ENCODE data around the gene IL12B. TPM values are rescaled to one million over a fixed set of nuclear protein-coding genes. Genes with fewer than 3 reads are reported as not detected.

IL12B gene
- total RNA-seq, 3 donors from 2014 or later (not counting 1 experiment from before 2014, with no cell fraction given) = not detected

- H3K27ac ChIP-seq (ENCODE audit: low read length) = no peak overlapping the region
- intact Hi-C loops (cut with micrococcal nuclease) = loop anchor here (10.0 kb wide), 1 partner anchor 438 kb away; no protein-coding TSS in a partner anchor
- H3K4me1 ChIP-seq (ENCODE audit: control insufficient read depth, insufficient read depth, low read length) = peaks cover 37% of the 10 kb centered on the region
- H3K4me3 Mint-ChIP-seq = peak overlapping the region; percentile 70
- H3K36me3 Mint-ChIP-seq = no peaks in the 10 kb centered on the region
- H3K4me1 Mint-ChIP-seq = peaks cover 48 to 54% of the 10 kb centered on the region in 2 donors
- no peaks in the 10 kb centered on the region for H3K27me3 Mint-ChIP-seq (ENCODE audit: low read depth in 2 of 2)
- H3K27ac Mint-ChIP-seq = peak overlapping the region; percentile 34 to 69
- H3K27me3 ChIP-seq (ENCODE audit: control insufficient read depth, insufficient read depth, low read length) = no peaks in the 10 kb centered on the region
- ATAC-seq (no peak), DNase-seq (no peak)
- no peaks in the 10 kb centered on the region for H3K36me3 ChIP-seq (ENCODE audit: control insufficient read depth, insufficient read depth, low read length)
- no peak overlapping the region for H3K4me3 ChIP-seq (ENCODE audit: low read length)
- H3K9me3 ChIP-seq (ENCODE audit: control insufficient read depth, insufficient read depth, low read length) = no peaks in the 10 kb centered on the region
- H3K9me3 Mint-ChIP-seq = no peaks in the 10 kb centered on the region
- no peak for TF ChIP-seq CTCF (IDR thresholded peaks at IDR 0.05)
- WGBS (ENCODE audit: insufficient coverage) = 97% methylated on average over 4 of the region's 5 CpGs
These were observed 6.3 kb upstream of the IL12B start for GRCh38 chr5:159336586-159336985.

GRCh38 chr5:159333545-159333925 is 3.2 kb upstream of the IL12B start:
- TF ChIP-seq CTCF (IDR thresholded peaks at IDR 0.05) = no peak
- 91% methylated on average over 1 of the region's 1 CpG for WGBS (ENCODE audit: insufficient coverage)

GRCh38 chr5:159332800-159333544 is 2.7 kb upstream of the IL12B start:
- DNase-seq (no peak), ATAC-seq (no peak)
- H3K27ac ChIP-seq (ENCODE audit: low read length) = peak overlapping the region; percentile 49
- Mint-ChIP-seq H3K4me3 (no peak overlapping the region), H3K9me3 (no peaks in the 10 kb centered on the region), H3K27ac (no peak overlapping the region), H3K4me1 (peaks cover 16 to 39% of the 10 kb centered on the region in 2 donors), H3K27me3 (ENCODE audit: low read depth in 2 of 2) (peaks cover 0 to 4% of the 10 kb centered on the region in 2 donors), H3K36me3 (no peaks in the 10 kb centered on the region)
- peaks cover 27% of the 10 kb centered on the region for H3K4me1 ChIP-seq (ENCODE audit: control insufficient read depth, insufficient read depth, low read length)
- no peaks in the 10 kb centered on the region for H3K36me3 ChIP-seq (ENCODE audit: control insufficient read depth, insufficient read depth, low read length)
- H3K4me3 ChIP-seq (ENCODE audit: low read length) = no peak overlapping the region
- no peak for TF ChIP-seq CTCF (IDR thresholded peaks at IDR 0.05)
- H3K9me3 ChIP-seq (ENCODE audit: control insufficient read depth, insufficient read depth, low read length) = no peaks in the 10 kb centered on the region
- intact Hi-C loops (cut with micrococcal nuclease) = loop anchor here (5.0 to 10.0 kb wide), 2 partner anchors 442 to 634 kb away; no protein-coding TSS in a partner anchor
- no peaks in the 10 kb centered on the region for H3K27me3 ChIP-seq (ENCODE audit: control insufficient read depth, insufficient read depth, low read length)
- WGBS (ENCODE audit: insufficient coverage) = 57% methylated on average over 4 of the region's 6 CpGs

More at GRCh38 chr5:159333545-159333925, 3.2 kb upstream of the IL12B start:
- H3K27ac Mint-ChIP-seq = no peak overlapping the region
- ATAC-seq = no peak
- Histone ChIP-seq H3K4me3 (ENCODE audit: low read length) (no peak overlapping the region), H3K4me1 (ENCODE audit: control insufficient read depth, insufficient read depth, low read length) (peaks cover 32% of the 10 kb centered on the region), H3K27me3 (ENCODE audit: control insufficient read depth, insufficient read depth, low read length) (no peaks in the 10 kb centered on the region), H3K36me3 (ENCODE audit: control insufficient read depth, insufficient read depth, low read length) (no peaks in the 10 kb centered on the region), H3K27ac (ENCODE audit: low read length) (no peak overlapping the region), H3K9me3 (ENCODE audit: control insufficient read depth, insufficient read depth, low read length) (no peaks in the 10 kb centered on the region)
- no peaks in the 10 kb centered on the region for H3K27me3 Mint-ChIP-seq (ENCODE audit: low read depth in 2 of 2)
- no peaks in the 10 kb centered on the region for H3K9me3 Mint-ChIP-seq
- DNase-seq = no peak
- peaks cover 22 to 45% of the 10 kb centered on the region in 2 donors for H3K4me1 Mint-ChIP-seq
- H3K4me3 Mint-ChIP-seq = no peak overlapping the region
- intact Hi-C loops (cut with micrococcal nuclease) = loop anchor here (5.0 to 10.0 kb wide), 2 partner anchors 441 to 634 kb away; no protein-coding TSS in a partner anchor
- H3K36me3 Mint-ChIP-seq = no peaks in the 10 kb centered on the region

Measured in natural killer cell (primary cell).